H1 (cell line): ENCODE data around the gene PCED1B. TPM values are rescaled to one million over a fixed set of nuclear protein-coding genes. Genes with fewer than 3 reads are reported as not detected.

Experiments used
- CTCF ChIA-PET: fragments of 300-600 bp; sonication (Branson Sonifier 250); formaldehyde crosslinking; loops from one replicate; lab custom pipeline; 2021; ENCODE audit not compliant: partially characterized antibody; lab: Charles Lee
- POLR2A ChIA-PET: fragments of 300-600 bp; sonication (Branson Sonifier 250); formaldehyde crosslinking; loops from one replicate; lab custom pipeline; 2021; ENCODE audit warnings: inconsistent platforms; ENCODE audit not compliant: partially characterized antibody; lab: Charles Lee
- DNase-seq, 2 experiments: peaks; one replicate each; pipeline versions ENCODE4 v3.0.0 to v3.0.0-alpha.2; 2010 to 2022; ENCODE audit warnings: low spot score in 2 of 2, low read depth in 1 of 2, mixed read lengths in 1 of 2
- FAIRE-seq: peaks from 2 replicates; lab custom pipeline; 2011; peaks lifted over from hg19 to GRCh38; lab: Jason Lieb, UNC
- H2AFZ ChIP-seq: 2 replicates; pipeline ENCODE4 v1.8.1; 2012; ENCODE audit warnings: low read length, inconsistent platforms
- H2AK5ac ChIP-seq: 2 replicates; pipeline ENCODE4 v1.6.1; 2013; ENCODE audit warnings: low read depth, low read length
- H2BK120ac ChIP-seq: replicated peaks from 2 replicates; pipeline ENCODE3; 2013; ENCODE audit warnings: low read depth, low read length, inconsistent platforms
- H2BK12ac ChIP-seq: 2 replicates; pipeline ENCODE4 v1.6.1; 2013; ENCODE audit warnings: low read depth, low read length
- H2BK15ac ChIP-seq: 2 replicates; pipeline ENCODE4 v1.6.1; 2013; ENCODE audit warnings: low read length
- H2BK20ac ChIP-seq: 2 replicates; pipeline ENCODE4 v1.6.1; 2013; ENCODE audit warnings: low read length
- H2BK5ac ChIP-seq: 2 replicates; pipeline ENCODE4 v1.6.1; 2013; ENCODE audit warnings: low read depth, low read length
- H3K14ac ChIP-seq: 2 replicates; pipeline ENCODE4 v1.6.1; 2013; ENCODE audit warnings: inconsistent platforms; ENCODE audit not compliant: insufficient read length
- H3K18ac ChIP-seq: 2 replicates; pipeline ENCODE4 v1.6.1; 2013; ENCODE audit warnings: low read length; ENCODE audit errors: extremely low read depth
- H3K23ac ChIP-seq: 2 replicates; pipeline ENCODE4 v1.6.1; 2013; ENCODE audit warnings: inconsistent platforms; ENCODE audit not compliant: insufficient read length
- H3K23me2 ChIP-seq: 2 replicates; pipeline ENCODE4 v1.6.1; 2013; ENCODE audit warnings: low read depth, low read length
- H3K27ac ChIP-seq: 2 replicates; pipeline ENCODE4 v1.6.1; 2011; ENCODE audit warnings: low read depth, low read length, inconsistent platforms
- H3K27me3 ChIP-seq, 4 experiments: replicated peaks in 1 of 4; 1 replicate in 1 of 4; 2 replicates in 3 of 4; pipeline versions ENCODE4 v1.6.1 to v1.8.1; 2011 to 2013; ENCODE audit warnings: low read length in 3 of 4, mild to moderate bottlenecking in 3 of 4, inconsistent platforms in 2 of 4, mixed read lengths in 2 of 4, moderate library complexity in 1 of 4; ENCODE audit not compliant: control insufficient read depth in 3 of 4, insufficient read depth in 3 of 4; ENCODE audit errors: extremely low read depth in 1 of 4
- H3K36me3 ChIP-seq, 4 experiments: 2 replicates each; pipeline versions ENCODE4 v1.6.1 to v1.8.1; 2011 to 2013; ENCODE audit warnings: mild to moderate bottlenecking in 4 of 4, low read length in 3 of 4, moderate library complexity in 2 of 4, control low read depth in 1 of 4, inconsistent platforms in 1 of 4; ENCODE audit not compliant: insufficient read depth in 4 of 4, control insufficient read depth in 2 of 4
- H3K4ac ChIP-seq: replicated peaks from 2 replicates; pipeline ENCODE3; 2013; ENCODE audit warnings: low read length, low read depth, mixed read lengths, inconsistent platforms; ENCODE audit not compliant: insufficient read length
- H3K4me1 ChIP-seq, 4 experiments: replicated peaks in 1 of 4; 1 replicate in 1 of 4; 2 replicates in 3 of 4; pipeline versions ENCODE4 v1.6.1 to v1.8.1; 2011 to 2013; ENCODE audit warnings: low read length in 3 of 4, inconsistent platforms in 2 of 4, mixed read lengths in 1 of 4; ENCODE audit not compliant: insufficient read depth in 4 of 4, control insufficient read depth in 3 of 4
- H3K4me2 ChIP-seq, 2 experiments: 2 replicates each; pipeline versions ENCODE4 v1.6.1 to v1.8.1; 2011 to 2013; ENCODE audit warnings: low read depth in 2 of 2, low read length in 2 of 2, control low read depth in 1 of 2, inconsistent platforms in 1 of 2, mild to moderate bottlenecking in 1 of 2; ENCODE audit not compliant: insufficient read depth in 1 of 2
- H3K4me3 ChIP-seq, 4 experiments: fragments of 200-600, 300-600 bp in 1 of 4; sonication (generic), shearing (Covaris generic), sonication (Bioruptor Twin) in 1 of 4; 2 replicates each; pipeline versions ENCODE4 v1.5.1 to v1.8.1; 2011 to 2016; ENCODE audit warnings: low read length in 4 of 4, low read depth in 3 of 4, control low read depth in 2 of 4, inconsistent platforms in 2 of 4, mild to moderate bottlenecking in 2 of 4, mixed read lengths in 1 of 4, moderate library complexity in 1 of 4; ENCODE audit not compliant: insufficient read depth in 2 of 4; ENCODE audit errors: extremely low read depth in 1 of 4
- H3K56ac ChIP-seq: replicated peaks from 2 replicates; pipeline ENCODE3; 2013; ENCODE audit warnings: low read depth, mild to moderate bottlenecking, mixed read lengths, low read length, inconsistent platforms; ENCODE audit not compliant: insufficient read length
- H3K79me1 ChIP-seq: 2 replicates; pipeline ENCODE4 v1.6.1; 2013; ENCODE audit warnings: low read depth, low read length, control low read depth
- H3K79me2 ChIP-seq, 2 experiments: 2 replicates each; pipeline versions ENCODE4 v1.6.1 to v1.8.1; 2012 to 2013; ENCODE audit warnings: low read length in 2 of 2, mild to moderate bottlenecking in 2 of 2, inconsistent platforms in 1 of 2; ENCODE audit not compliant: insufficient read depth in 2 of 2, control insufficient read depth in 1 of 2
- H3K9ac ChIP-seq, 4 experiments: replicated peaks in 1 of 4; 1 replicate in 1 of 4; 2 replicates in 3 of 4; pipeline versions ENCODE4 v1.6.1 to v1.8.1; 2011 to 2013; ENCODE audit warnings: low read depth in 3 of 4, low read length in 3 of 4, control low read depth in 2 of 4, mild to moderate bottlenecking in 2 of 4, moderate library complexity in 2 of 4, inconsistent platforms in 1 of 4; ENCODE audit errors: extremely low read depth in 1 of 4
- H3K9me3 ChIP-seq, 2 experiments: 2 replicates each; pipeline versions ENCODE4 v1.6.1 to v1.8.1; 2012 to 2013; ENCODE audit warnings: mild to moderate bottlenecking in 2 of 2, moderate library complexity in 2 of 2, control low read depth in 1 of 2, inconsistent platforms in 1 of 2, low read depth in 1 of 2, low read length in 1 of 2, mixed read lengths in 1 of 2; ENCODE audit not compliant: insufficient read depth in 2 of 2
- H4K20me1 ChIP-seq, 2 experiments: replicated peaks in 1 of 2; 2 replicates each; pipeline versions ENCODE3 to v1.8.1; 2011 to 2013; ENCODE audit warnings: inconsistent platforms in 2 of 2, low read length in 2 of 2, mild to moderate bottlenecking in 1 of 2; ENCODE audit not compliant: insufficient read depth in 2 of 2, control insufficient read depth in 1 of 2
- H4K5ac ChIP-seq: 2 replicates; pipeline ENCODE4 v1.6.1; 2013; ENCODE audit warnings: low read length, low read depth, mixed read lengths, inconsistent platforms; ENCODE audit not compliant: insufficient read length
- H4K8ac ChIP-seq: 2 replicates; pipeline ENCODE4 v1.8.0; 2013; ENCODE audit warnings: mild to moderate bottlenecking, moderate library complexity, low read length, inconsistent platforms; ENCODE audit not compliant: insufficient read depth; ENCODE audit errors: extremely low read depth
- H4K91ac ChIP-seq: replicated peaks from 2 replicates; pipeline ENCODE3; 2013; ENCODE audit warnings: low read length, mixed read lengths, inconsistent platforms; ENCODE audit not compliant: insufficient read length
- BCL11A ChIP-seq, 2 experiments: IDR thresholded peaks; one replicate each; pipeline ENCODE4 v1.6.1; 2011; ENCODE audit warnings: low read depth in 2 of 2, low read length in 2 of 2, mild to moderate bottlenecking in 2 of 2
- E2F6 ChIP-seq: IDR thresholded peaks from 2 replicates; pipeline ENCODE4 v1.6.1; 2012; ENCODE audit warnings: inconsistent platforms
- EP300 ChIP-seq, 2 experiments: IDR thresholded peaks; 1 replicate in 1 of 2; 2 replicates in 1 of 2; pipeline ENCODE4 v1.6.1; 2011 to 2012; ENCODE audit warnings: low read depth in 2 of 2, low read length in 2 of 2, mild to moderate bottlenecking in 2 of 2, borderline replicate concordance in 1 of 2, inconsistent platforms in 1 of 2, moderate library complexity in 1 of 2
- HDAC2 ChIP-seq, 2 experiments: fragments of 300-600 bp in 1 of 2; sonication (generic) in 1 of 2; IDR thresholded peaks; 2 replicates each; pipeline ENCODE4 v1.6.1; 2011 to 2012; ENCODE audit warnings: low read depth in 2 of 2, low read length in 2 of 2, mild to moderate bottlenecking in 2 of 2, moderate library complexity in 2 of 2, borderline replicate concordance in 1 of 2, inconsistent platforms in 1 of 2
- JUN ChIP-seq: IDR thresholded peaks from 2 replicates; pipeline ENCODE4 v1.6.1; 2011; ENCODE audit warnings: low read depth, mild to moderate bottlenecking, improper control_type of control experiment, low read length
- JUND ChIP-seq: IDR thresholded peaks from 2 replicates; pipeline ENCODE4 v1.6.1; 2011; ENCODE audit warnings: mild to moderate bottlenecking, improper control_type of control experiment, low read length
- MAFK ChIP-seq: IDR thresholded peaks from 2 replicates; pipeline ENCODE4 v1.6.1; 2012; ENCODE audit warnings: low read depth, mild to moderate bottlenecking, improper control_type of control experiment, low read length
- MAX ChIP-seq: IDR thresholded peaks from 2 replicates; pipeline ENCODE4 v1.6.1; 2012; ENCODE audit warnings: inconsistent platforms
- POLR2A ChIP-seq, 2 experiments: IDR thresholded peaks; 1 replicate in 1 of 2; 2 replicates in 1 of 2; pipeline ENCODE4 v1.6.1; 2011; ENCODE audit warnings: low read depth in 2 of 2, low read length in 2 of 2, mild to moderate bottlenecking in 2 of 2; ENCODE audit errors: control extremely low read depth in 1 of 2
- RAD21 ChIP-seq, 2 experiments: IDR thresholded peaks in 1 of 2; conservative IDR thresholded peaks in 1 of 2; 2 replicates each; pipeline ENCODE4 v1.6.1; 2011; ENCODE audit warnings: low read depth in 2 of 2, low read length in 2 of 2, improper control_type of control experiment in 1 of 2, inconsistent platforms in 1 of 2, mild to moderate bottlenecking in 1 of 2, moderate library complexity in 1 of 2
- RNF2 ChIP-seq: fragments of 200-900, 300-1000 bp; sonication (generic); IDR thresholded peaks from 2 replicates; pipeline ENCODE4 v1.7.1; 2016; ENCODE audit warnings: borderline replicate concordance, low read depth, mild to moderate bottlenecking, antibody characterized with exemption, low read length; ENCODE audit not compliant: poor library complexity, severe bottlenecking; ENCODE audit errors: missing control alignments
- SAP30 ChIP-seq: fragments of 300-600 bp; sonication (generic); IDR thresholded peaks from 2 replicates; pipeline ENCODE4 v1.7.1; 2012; ENCODE audit warnings: low read length, moderate library complexity, mild to moderate bottlenecking, inconsistent platforms; ENCODE audit not compliant: insufficient read depth, insufficient replicate concordance
- WGBS, 2 experiments: shearing (Covaris generic) in 1 of 2; methylation state at CpG; one replicate each; pipeline versions ENCODE4 v1.1.6 to v1.1.7; 2013 to 2015; ENCODE audit warnings: low lambda C conversion rate in 2 of 2, mixed read lengths in 2 of 2, inconsistent platforms in 1 of 2, low coverage in 1 of 2, missing lambda C conversion rate in 1 of 2; ENCODE audit not compliant: insufficient replicate concordance in 2 of 2, insufficient coverage in 1 of 2, insufficient read length in 1 of 2; ENCODE audit errors: extremely low coverage in 1 of 2, missing lambda C conversion rate in 1 of 2; 5-methylcytosine and 5-hydroxymethylcytosine counted together
- polyA plus RNA-seq, 7 experiments: library from polyadenylated mRNA; depleted of rRNA in 3 of 7; stranded (reverse) in 5 of 7; unstranded in 2 of 7; fragments of >200 nt in 5 of 7; fragments of 200-250 nt in 2 of 7; gene quantifications; 1 replicate in 5 of 7; 2 replicates in 1 of 7; 4 replicates in 1 of 7; pipeline versions ENCODE4 v1.2.1 to v1.2.3, GENCODE V29; 2011 to 2013; ENCODE audit warnings: missing spikeins in 2 of 7, mixed read lengths in 2 of 7
- total RNA-seq: library from RNA; stranded (reverse); fragmentation: NEBNext Ultra II Directional; extraction: Animal tissue kit (Norgen Biotek cat#: 25700); gene quantifications from 2 replicates; pipeline ENCODE4 v1.2.1, GENCODE V29; 2021

Gene PCED1B
- total and polyA plus RNA-seq, 2 of the 8 experiments (the other 6 are each of a cell fraction or from before 2014, with no cell fraction given), result 4.7 to 5.4 TPM

- H2BK15ac ChIP-seq, result no peak overlapping the region
- no peak overlapping the region for H3K56ac ChIP-seq
- no peak overlapping the region for H4K8ac ChIP-seq
- no peak overlapping the region for H4K5ac ChIP-seq
- H3K27me3 ChIP-seq, result no peaks in the 10 kb centered on the region
- H3K23me2 ChIP-seq, result no peaks in the 10 kb centered on the region
- H4K91ac ChIP-seq, result no peak overlapping the region
- H2BK5ac ChIP-seq, result no peak overlapping the region
- H3K18ac ChIP-seq, result no peak overlapping the region
- H3K9me3 ChIP-seq, result no peaks in the 10 kb centered on the region
- no peaks in the 10 kb centered on the region for H3K79me1 ChIP-seq
- H2AK5ac ChIP-seq, result no peak overlapping the region
- ChIA-PET CTCF (interaction anchor here (0.8 to 1.7 kb wide), 2 partner anchors 17 to 50 kb away, joined by 3 read pairs; no protein-coding TSS in a partner anchor), POLR2A (interaction anchor here (0.6 kb wide), 1 partner anchor 1092 kb away, joined by 4 read pairs; no protein-coding TSS in a partner anchor)
- H3K4me2 ChIP-seq, result no peak overlapping the region
- no peaks in the 10 kb centered on the region for H3K79me2 ChIP-seq
- H3K4ac ChIP-seq, result no peak overlapping the region
- H2BK12ac ChIP-seq, result no peak overlapping the region
- DNase-seq (no peak), FAIRE-seq (no peak)
- 93% methylated on average over 5 of the region's 5 CpGs; no CpG with 5 or more reads in 1 of the 2 experiments for WGBS, 2 experiments
- no peak overlapping the region for H3K14ac ChIP-seq
- H2BK120ac ChIP-seq, result no peak overlapping the region
- no peaks in the 10 kb centered on the region for H3K36me3 ChIP-seq
- no peak overlapping the region for H3K9ac ChIP-seq
- H2BK20ac ChIP-seq, result no peak overlapping the region
- H3K4me3 ChIP-seq, result no peak overlapping the region
- no peak overlapping the region for H3K27ac ChIP-seq
- no peaks in the 10 kb centered on the region for H3K4me1 ChIP-seq
- no peak overlapping the region for H2AFZ ChIP-seq
- no peaks in the 10 kb centered on the region for H4K20me1 ChIP-seq
- no peak overlapping the region for H3K23ac ChIP-seq
- TF ChIP-seq RAD21 (IDR thresholded peaks at IDR 0.05 in 1 of 2, conservative IDR thresholded peaks at IDR 0.05 in 1 of 2; ENCODE audit: low read depth in 2 of 2, low read length in 2 of 2) (no peak), POLR2A (IDR thresholded peaks at IDR 0.05; ENCODE audit: control extremely low read depth in 1 of 2, low read depth in 2 of 2, low read length in 2 of 2) (no peak), HDAC2 (IDR thresholded peaks at IDR 0.05; ENCODE audit: borderline replicate concordance in 1 of 2, low read depth in 2 of 2, low read length in 2 of 2) (no peak), BCL11A (IDR thresholded peaks at IDR 0.05; ENCODE audit: low read depth in 2 of 2, low read length in 2 of 2) (no peak), RNF2 (no peak), JUN (no peak), MAX (no peak), E2F6 (no peak), EP300 (IDR thresholded peaks at IDR 0.05; ENCODE audit: borderline replicate concordance in 1 of 2, low read depth in 2 of 2, low read length in 2 of 2) (no peak), MAFK (no peak), JUND (no peak), SAP30 (no peak)
Measured at GRCh38 chr12:47121146-47121545, 41.7 kb downstream of the PCED1B start.
